ENCODE results near the gene SEL1L3. TPM values are rescaled to one million over a fixed set of nuclear protein-coding genes. Genes with fewer than 3 reads are reported as not detected.

SEL1L3 gene
- total RNA-seq, 2 experiments from 2014 or later, result 47.6 to 63.4 TPM

DNA sequence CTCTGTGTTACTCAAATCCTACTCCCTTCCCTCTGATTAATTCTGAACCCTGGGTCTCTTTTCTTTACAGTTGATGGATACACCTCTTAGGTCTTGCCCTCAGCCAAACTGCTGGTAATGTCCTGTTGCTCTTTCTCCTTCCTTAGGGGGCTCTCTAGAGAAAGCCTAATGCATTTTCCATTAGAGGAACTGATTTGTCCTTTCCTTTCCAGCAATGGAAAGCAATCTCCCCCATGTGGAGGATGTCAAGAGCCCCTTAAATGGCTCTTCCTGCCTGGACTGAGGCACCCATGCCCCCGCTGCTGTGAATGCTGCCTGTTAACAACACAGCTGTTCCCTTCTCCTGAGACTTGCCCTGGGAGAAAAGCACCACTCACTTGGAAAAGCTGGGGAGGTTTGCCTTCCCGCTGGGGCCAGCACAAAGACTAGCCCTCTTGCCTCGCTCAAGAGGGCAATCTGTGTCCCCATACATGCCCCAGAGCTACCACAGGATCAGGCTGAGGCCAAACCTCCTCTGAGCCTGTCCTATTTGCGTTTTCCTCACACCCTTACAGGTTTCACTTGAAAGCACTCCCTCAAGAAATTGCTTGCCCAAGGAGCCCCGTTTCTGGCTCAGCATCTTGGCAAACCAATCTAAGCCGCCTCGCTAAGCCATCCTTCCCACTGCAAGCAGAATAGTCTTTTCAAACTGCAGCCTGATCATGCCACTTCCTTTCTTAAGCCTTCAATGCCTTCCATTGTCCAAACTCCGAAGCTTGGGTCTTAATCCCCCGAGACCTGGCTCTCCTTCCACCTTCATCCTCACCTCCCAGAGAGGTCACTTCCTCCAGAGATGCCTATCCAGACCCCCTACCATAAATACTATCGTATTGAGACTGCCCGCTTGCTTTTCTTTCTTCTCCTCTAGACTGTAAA is 28.0 kb upstream of the SEL1L3 start:
- H3K4me1 Mint-ChIP-seq, result no peaks in the 10 kb centered on the region
- POLR2A ChIA-PET, result no interaction called here
- no peaks in the 10 kb centered on the region for H3K36me3 Mint-ChIP-seq (ENCODE audit: low read depth)
- H3K27ac Mint-ChIP-seq, result no peak overlapping the region
- H3K4me3 Mint-ChIP-seq, result no peak overlapping the region
- H3K9me3 Mint-ChIP-seq, result no peaks in the 10 kb centered on the region
- DNase-seq, result no peak
- CTCF ChIA-PET, result no interaction called here
- H3K27me3 Mint-ChIP-seq, result no peaks in the 10 kb centered on the region

GRCh38 chr4:25889589-25890503 is 27.1 kb upstream of the SEL1L3 start:
- CTCF ChIA-PET, result no interaction called here

DNA sequence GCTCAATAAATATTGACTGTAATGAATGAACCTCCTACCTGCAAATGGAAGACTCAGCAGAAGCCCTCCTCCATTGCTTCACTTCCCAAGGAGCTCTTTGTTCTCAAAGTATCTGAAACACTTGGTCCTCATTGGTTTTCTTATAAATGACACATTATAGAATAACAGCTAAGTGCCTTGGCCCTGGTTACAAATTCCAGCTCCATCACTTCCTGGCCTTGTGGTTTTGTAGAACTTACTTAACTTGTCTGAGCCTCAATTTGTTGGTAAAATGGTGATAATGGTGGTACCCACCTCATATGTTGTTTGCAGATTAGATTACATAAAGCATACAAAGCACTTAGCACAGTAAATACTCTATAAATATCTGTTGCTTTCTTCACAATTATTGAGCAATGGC is 26.0 kb upstream of the SEL1L3 start:
- Mint-ChIP-seq H3K4me3 (no peak overlapping the region), H3K4me1 (no peaks in the 10 kb centered on the region), H3K36me3 (ENCODE audit: low read depth) (no peaks in the 10 kb centered on the region), H3K9me3 (no peaks in the 10 kb centered on the region), H3K27me3 (no peaks in the 10 kb centered on the region), H3K27ac (no peak overlapping the region)
- ChIA-PET CTCF (no interaction called here), POLR2A (interaction anchor here (0.7 kb wide), 1 partner anchor 930 kb away, joined by 3 read pairs; no protein-coding TSS in a partner anchor)
- no peak for DNase-seq

More at GRCh38 chr4:25889589-25890503, 27.1 kb upstream of the SEL1L3 start:
- Mint-ChIP-seq H3K27ac (no peak overlapping the region), H3K27me3 (no peaks in the 10 kb centered on the region), H3K4me3 (no peak overlapping the region), H3K4me1 (no peaks in the 10 kb centered on the region), H3K9me3 (no peaks in the 10 kb centered on the region), H3K36me3 (ENCODE audit: low read depth) (no peaks in the 10 kb centered on the region)
- no peak for DNase-seq
- POLR2A ChIA-PET, result no interaction called here

- Mint-ChIP-seq H3K27me3 (peaks cover 11% of the 10 kb centered on the region), H3K4me3 (no peak overlapping the region), H3K9me3 (no peaks in the 10 kb centered on the region), H3K27ac (no peak overlapping the region), H3K36me3 (ENCODE audit: low read depth) (no peaks in the 10 kb centered on the region), H3K4me1 (no peaks in the 10 kb centered on the region)
- ChIA-PET CTCF (interaction anchor here (1.0 kb wide), 1 partner anchor 24 kb away, joined by 3 read pairs; no protein-coding TSS in a partner anchor), POLR2A (no interaction called here)
- DNase-seq, result no peak
These were observed 21.4 kb upstream of the SEL1L3 start for GRCh38 chr4:25884031-25884782.

- ChIA-PET CTCF (interaction anchor here (1.0 kb wide), 1 partner anchor 24 kb away, joined by 3 read pairs; no protein-coding TSS in a partner anchor), POLR2A (no interaction called here)
- Mint-ChIP-seq H3K27ac (no peak overlapping the region), H3K9me3 (no peaks in the 10 kb centered on the region), H3K4me3 (no peak overlapping the region), H3K36me3 (ENCODE audit: low read depth) (no peaks in the 10 kb centered on the region), H3K4me1 (no peaks in the 10 kb centered on the region), H3K27me3 (peaks cover 11% of the 10 kb centered on the region)
- no peak for DNase-seq
These were observed 20.8 kb upstream of the SEL1L3 start for GRCh38 chr4:25883565-25883964.

- H3K36me3 Mint-ChIP-seq (ENCODE audit: low read depth), result no peaks in the 10 kb centered on the region
- peaks cover 11% of the 10 kb centered on the region for H3K27me3 Mint-ChIP-seq
- POLR2A ChIA-PET, result no interaction called here
- no peaks in the 10 kb centered on the region for H3K4me1 Mint-ChIP-seq
- H3K4me3 Mint-ChIP-seq, result no peak overlapping the region
- no peak for DNase-seq
- H3K27ac Mint-ChIP-seq, result no peak overlapping the region
- no peaks in the 10 kb centered on the region for H3K9me3 Mint-ChIP-seq
- CTCF ChIA-PET, result no interaction called here
These were observed 19.4 kb upstream of the SEL1L3 start for GRCh38 chr4:25882226-25882625.

DNA sequence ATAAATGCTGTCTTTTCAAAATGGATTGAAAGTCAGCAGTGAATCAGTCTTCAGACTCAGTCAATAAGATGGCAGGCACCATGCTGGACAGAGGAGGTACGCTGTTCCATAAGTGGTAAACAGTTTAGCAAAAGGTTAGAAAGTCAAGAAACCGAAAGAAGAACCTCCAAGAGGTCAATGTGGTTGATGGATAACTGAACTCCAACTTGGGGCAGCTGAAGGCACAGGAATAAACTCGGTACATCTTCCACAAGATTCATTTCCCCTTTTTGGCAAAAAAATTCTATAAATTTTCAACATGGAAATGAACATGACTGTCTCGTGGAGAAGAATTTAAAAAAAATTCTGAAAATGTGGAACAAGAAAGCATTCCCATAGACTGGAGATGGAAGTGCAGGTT is 18.4 kb upstream of the SEL1L3 start:
- no peak overlapping the region for H3K27ac Mint-ChIP-seq
- H3K9me3 Mint-ChIP-seq, result no peaks in the 10 kb centered on the region
- H3K4me3 Mint-ChIP-seq, result no peak overlapping the region
- ChIA-PET POLR2A (no interaction called here), CTCF (no interaction called here)
- no peak for DNase-seq
- no peaks in the 10 kb centered on the region for H3K36me3 Mint-ChIP-seq (ENCODE audit: low read depth)
- peaks cover 11% of the 10 kb centered on the region for H3K27me3 Mint-ChIP-seq
- H3K4me1 Mint-ChIP-seq, result no peaks in the 10 kb centered on the region

GRCh38 chr4:25879991-25880651 is 17.3 kb upstream of the SEL1L3 start:
- no peak for DNase-seq
- H3K27me3 Mint-ChIP-seq, result peaks cover 11% of the 10 kb centered on the region
- no peaks in the 10 kb centered on the region for H3K4me1 Mint-ChIP-seq
- no peak overlapping the region for H3K27ac Mint-ChIP-seq
- ChIA-PET POLR2A (no interaction called here), CTCF (no interaction called here)
- no peaks in the 10 kb centered on the region for H3K36me3 Mint-ChIP-seq (ENCODE audit: low read depth)
- no peak overlapping the region for H3K4me3 Mint-ChIP-seq
- no peaks in the 10 kb centered on the region for H3K9me3 Mint-ChIP-seq

DNA sequence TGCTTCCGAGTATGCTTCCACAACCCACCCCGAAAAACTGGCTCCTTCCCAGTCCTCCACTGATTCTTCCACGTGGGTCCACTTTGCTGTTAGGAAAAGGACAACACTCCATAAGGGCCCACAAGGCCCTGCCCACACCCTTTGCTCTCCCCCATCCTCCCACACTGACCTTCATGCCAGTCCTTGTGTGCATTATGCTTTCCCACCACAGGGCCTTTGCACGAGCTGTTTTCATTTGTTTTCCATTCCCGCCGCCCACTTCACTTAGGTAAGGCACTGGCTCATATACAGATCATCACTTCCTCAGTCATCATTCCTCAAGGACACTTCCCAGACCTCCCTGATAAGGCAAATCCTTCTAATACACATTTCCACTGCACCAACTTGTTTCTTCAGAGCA is 16.8 kb upstream of the SEL1L3 start:
- POLR2A ChIA-PET, result no interaction called here
- Mint-ChIP-seq H3K9me3 (no peaks in the 10 kb centered on the region), H3K4me3 (no peak overlapping the region), H3K27me3 (peaks cover 11% of the 10 kb centered on the region), H3K4me1 (no peaks in the 10 kb centered on the region), H3K36me3 (ENCODE audit: low read depth) (no peaks in the 10 kb centered on the region), H3K27ac (no peak overlapping the region)
- CTCF ChIA-PET, result no interaction called here
- no peak for DNase-seq

DNA sequence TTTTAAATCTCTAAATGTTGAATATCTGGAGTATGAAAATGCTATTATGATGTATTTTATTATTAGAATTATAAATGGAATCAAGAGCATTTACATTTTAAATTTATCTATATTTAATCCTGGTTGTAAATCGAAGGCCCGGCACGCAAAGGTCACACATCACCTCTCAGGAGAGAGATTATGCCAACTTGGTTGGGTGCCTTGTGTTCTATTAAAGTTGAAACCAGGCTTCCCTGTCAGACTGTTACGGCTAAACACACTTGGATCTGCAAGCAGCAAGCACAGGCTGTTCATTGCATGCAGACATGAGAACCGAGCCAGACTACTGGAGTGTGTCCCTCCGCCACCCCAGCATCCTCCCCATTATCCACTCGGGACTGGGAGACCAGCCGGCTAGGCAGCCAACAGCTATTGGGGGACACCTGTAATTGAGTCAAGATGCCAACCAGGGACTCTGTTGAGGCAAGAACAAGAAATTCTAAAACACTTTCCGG is 16.4 kb upstream of the SEL1L3 start:
- H3K4me1 Mint-ChIP-seq, result no peaks in the 10 kb centered on the region
- H3K9me3 Mint-ChIP-seq, result no peaks in the 10 kb centered on the region
- CTCF ChIA-PET, result no interaction called here
- no peak for DNase-seq
- no peak overlapping the region for H3K27ac Mint-ChIP-seq
- POLR2A ChIA-PET, result no interaction called here
- H3K36me3 Mint-ChIP-seq (ENCODE audit: low read depth), result no peaks in the 10 kb centered on the region
- peaks cover 11% of the 10 kb centered on the region for H3K27me3 Mint-ChIP-seq
- H3K4me3 Mint-ChIP-seq, result no peak overlapping the region

DNA sequence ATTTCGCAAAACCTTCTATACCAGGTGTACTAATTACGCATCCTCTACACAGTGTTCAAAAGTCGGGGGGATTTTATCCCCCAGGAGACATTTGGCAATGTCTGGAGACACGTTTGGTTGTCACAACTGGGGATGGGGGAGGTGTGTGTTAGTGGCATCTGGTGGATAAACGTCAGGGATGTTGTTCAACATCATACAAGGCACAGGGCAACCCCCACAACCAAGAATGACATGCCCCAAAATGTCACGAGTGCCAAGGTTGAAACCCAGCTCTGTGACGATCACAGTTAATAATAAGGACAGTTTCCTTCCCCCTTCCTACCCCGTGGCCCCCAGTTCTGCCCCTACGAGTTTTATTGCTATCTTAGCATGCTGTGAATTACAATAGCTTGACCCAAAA is 15.9 kb upstream of the SEL1L3 start:
- no peaks in the 10 kb centered on the region for H3K4me1 Mint-ChIP-seq
- no peaks in the 10 kb centered on the region for H3K36me3 Mint-ChIP-seq (ENCODE audit: low read depth)
- no peak for DNase-seq
- no peaks in the 10 kb centered on the region for H3K9me3 Mint-ChIP-seq
- ChIA-PET POLR2A (no interaction called here), CTCF (interaction anchor here (1.0 kb wide), 1 partner anchor 24 kb away, joined by 3 read pairs; no protein-coding TSS in a partner anchor)
- peaks cover 11% of the 10 kb centered on the region for H3K27me3 Mint-ChIP-seq
- no peak overlapping the region for H3K4me3 Mint-ChIP-seq
- H3K27ac Mint-ChIP-seq, result no peak overlapping the region

DNA sequence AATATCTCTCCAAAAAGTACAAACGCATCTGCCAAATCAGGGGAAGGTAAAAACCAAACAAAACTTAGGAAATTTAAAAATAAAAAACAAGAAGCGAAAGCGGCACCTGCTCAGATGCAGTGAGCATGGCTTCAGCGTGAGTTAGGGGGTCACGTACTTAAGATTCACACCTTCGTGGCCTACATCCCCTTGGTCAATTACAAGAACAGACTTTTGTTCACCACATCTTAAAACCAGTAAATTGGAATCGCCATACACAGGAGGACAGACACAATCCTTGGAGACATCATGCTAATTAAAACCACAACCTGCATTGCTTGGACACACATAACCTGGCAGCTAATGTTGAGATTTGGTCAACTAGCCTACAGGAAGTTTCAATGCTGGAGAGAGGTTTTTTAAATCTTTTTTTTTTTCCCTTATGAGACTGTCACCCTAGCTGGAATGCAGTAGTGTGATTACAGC is 12.5 kb upstream of the SEL1L3 start:
- Mint-ChIP-seq H3K27ac (no peak overlapping the region), H3K4me1 (no peaks in the 10 kb centered on the region), H3K27me3 (peaks cover 3% of the 10 kb centered on the region), H3K36me3 (ENCODE audit: low read depth) (no peaks in the 10 kb centered on the region), H3K4me3 (no peak overlapping the region), H3K9me3 (no peaks in the 10 kb centered on the region)
- POLR2A ChIA-PET, result no interaction called here
- CTCF ChIA-PET, result no interaction called here
- DNase-seq, result no peak

Measured in activated CD4-positive, alpha-beta T cell treated with anti-CD3 and anti-CD28 coated beads, Interleukin-2, amount 10 ng/mL, durations not matched to agents 7 days and 5 days (primary cell).